Gastrocnemius medialis (tissue), 4 donors: ENCODE data around the gene ARPC5L. TPM values are rescaled to one million over a fixed set of nuclear protein-coding genes. Genes with fewer than 3 reads are reported as not detected.

Experiments
- ATAC-seq, 2 donors: fragments of 150-250 bp; one replicate each; pipeline ENCODE4 v1.9.1; 2016
- DNase-seq, 2 donors: peaks; one replicate each; pipeline ENCODE4 v3.0.0-alpha.2; 2019
- H3K27ac ChIP-seq, 4 donors: fragments of 200-600 bp; sonication (generic); 1 replicate in 1 of 4; 2 replicates in 3 of 4; pipeline ENCODE4 v1.5.1; 2016 to 2018; ENCODE audit warnings: mild to moderate bottlenecking in 2 of 4, moderate library complexity in 1 of 4
- H3K27me3 ChIP-seq, 3 donors: fragments of 200-600 bp; sonication (generic) in 2 of 3; 1 replicate in 1 of 3; 2 replicates in 2 of 3; pipeline versions ENCODE4 v1.5.1 to v1.6.0; 2016 to 2019; ENCODE audit warnings: mild to moderate bottlenecking in 1 of 3, moderate library complexity in 1 of 3
- H3K36me3 ChIP-seq, 2 donors: fragments of 200-600 bp; sonication (generic) in 1 of 2; one replicate each; pipeline ENCODE4 v1.5.1; 2017 to 2018
- H3K4me1 ChIP-seq, 2 donors: fragments of 200-600 bp; sonication (generic) in 1 of 2; one replicate each; pipeline ENCODE4 v1.5.1; 2016 to 2017; ENCODE audit warnings: mild to moderate bottlenecking in 2 of 2
- H3K4me3 ChIP-seq, 4 donors: fragments of 200-600 bp; sonication (generic) in 3 of 4; 1 replicate in 1 of 4; 2 replicates in 3 of 4; pipeline ENCODE4 v1.5.1; 2016 to 2019; ENCODE audit warnings: mild to moderate bottlenecking in 2 of 4
- H3K9me3 ChIP-seq, 3 donors: fragments of 200-600 bp; sonication (generic) in 2 of 3; 1 replicate in 1 of 3; 2 replicates in 2 of 3; pipeline ENCODE4 v1.5.1; 2016 to 2019
- POLR2A ChIP-seq, 2 donors: fragments of 450-650 bp; IDR thresholded peaks; one replicate each; pipeline ENCODE4 v1.6.1; 2017; ENCODE audit warnings: antibody characterized with exemption in 2 of 2, mild to moderate bottlenecking in 2 of 2, moderate library complexity in 2 of 2
- in situ Hi-C, 4 donors: fragments of 200-750 bp; cut with MboI; loops; one replicate each; pipeline versions ENCODE4 v1.15.0 to v1.8.0; 2017; ENCODE audit warnings: low sequenced_read_pairs in 4 of 4
- intact Hi-C: fragments of 100-400 bp; cut with DNase I; formaldehyde crosslinking; loops from one replicate; pipeline ENCODE4 v1.15.1; 2023; ENCODE audit warnings: low total_unique reads
- total RNA-seq, 4 donors: library from RNA; depleted of rRNA; stranded (reverse); fragments of >200 nt; gene quantifications; one replicate each; pipeline versions ENCODE4 v1.1.0 to v1.2.3, GENCODE V29; 2016
- TF ChIP-seq, protein P1 (sequence below), 5 experiments: fragments of 450-650 bp in 3 of 5; fragments of 200-600 bp in 2 of 5; sonication (generic) in 2 of 5; IDR thresholded peaks in 4 of 5; conservative IDR thresholded peaks in 1 of 5; 1 replicate in 4 of 5; 2 replicates in 1 of 5; pipeline ENCODE4 v1.5.1; 2016 to 2019; ENCODE audit warnings: antibody characterized with exemption in 5 of 5, mild to moderate bottlenecking in 3 of 5, moderate library complexity in 3 of 5

ARPC5L gene
- total RNA-seq, 4 donors from 2014 or later = 28.9 to 47.1 (median 29.2) TPM

DNA sequence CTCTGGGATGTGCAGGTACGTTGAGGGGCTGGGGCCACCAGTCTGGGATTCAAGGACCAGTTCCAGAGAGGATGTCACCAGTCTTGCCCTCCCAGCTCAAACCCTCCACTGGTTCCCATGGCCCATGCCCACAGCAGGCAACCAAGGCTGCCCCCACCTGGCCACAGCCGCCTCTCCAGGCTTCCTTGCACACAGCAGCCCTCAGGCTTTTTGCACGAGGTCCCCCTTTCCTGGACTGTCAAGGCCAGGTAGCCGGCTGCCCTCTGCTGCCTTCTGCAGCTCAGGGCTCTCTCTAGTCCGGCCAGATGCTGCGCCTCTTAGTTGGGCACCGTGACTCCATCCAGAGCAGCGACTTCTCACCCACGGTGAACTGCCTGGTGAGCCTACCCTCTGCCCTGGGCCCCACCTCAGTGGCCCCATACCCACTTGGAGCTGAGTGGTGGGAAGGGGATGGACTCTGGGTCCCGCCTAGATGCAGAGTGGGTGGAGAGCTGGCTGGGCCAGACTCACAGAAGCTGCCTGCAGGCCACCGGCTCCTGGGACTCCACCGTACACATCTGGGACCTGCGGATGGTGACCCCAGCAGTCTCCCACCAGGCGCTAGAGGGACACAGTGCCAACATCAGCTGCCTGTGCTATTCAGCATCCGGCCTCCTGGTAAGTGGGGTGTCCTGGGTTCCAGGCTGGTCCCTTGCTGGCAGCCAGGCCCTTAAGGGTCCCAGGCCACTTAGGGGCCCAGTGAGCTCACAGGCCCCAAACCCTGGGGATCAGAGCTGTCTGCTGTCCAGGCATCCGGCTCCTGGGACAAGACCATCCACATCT lies 5.8 kb upstream of the ARPC5L start:
- DNase-seq (no peak), ATAC-seq (no peak)
- Histone ChIP-seq H3K9me3 (no peaks in the 10 kb centered on the region), H3K4me1 (peaks cover 43 to 50% of the 10 kb centered on the region in 2 donors), H3K36me3 (peaks cover 0 to 44% of the 10 kb centered on the region in 2 donors), H3K27me3 (no peaks in the 10 kb centered on the region), H3K27ac (no peak overlapping the region), H3K4me3 (no peak overlapping the region)
- in situ Hi-C loops (loop anchor here in 1 of 4 donors (5.0 kb wide), 1 partner anchor 84 kb away; the partner anchor contains the start of gene NR6A1), intact Hi-C loops (no loop called here)
- no peak for TF ChIP-seq POLR2A (IDR thresholded peaks at IDR 0.05)
- TF ChIP-seq, protein P1, sequence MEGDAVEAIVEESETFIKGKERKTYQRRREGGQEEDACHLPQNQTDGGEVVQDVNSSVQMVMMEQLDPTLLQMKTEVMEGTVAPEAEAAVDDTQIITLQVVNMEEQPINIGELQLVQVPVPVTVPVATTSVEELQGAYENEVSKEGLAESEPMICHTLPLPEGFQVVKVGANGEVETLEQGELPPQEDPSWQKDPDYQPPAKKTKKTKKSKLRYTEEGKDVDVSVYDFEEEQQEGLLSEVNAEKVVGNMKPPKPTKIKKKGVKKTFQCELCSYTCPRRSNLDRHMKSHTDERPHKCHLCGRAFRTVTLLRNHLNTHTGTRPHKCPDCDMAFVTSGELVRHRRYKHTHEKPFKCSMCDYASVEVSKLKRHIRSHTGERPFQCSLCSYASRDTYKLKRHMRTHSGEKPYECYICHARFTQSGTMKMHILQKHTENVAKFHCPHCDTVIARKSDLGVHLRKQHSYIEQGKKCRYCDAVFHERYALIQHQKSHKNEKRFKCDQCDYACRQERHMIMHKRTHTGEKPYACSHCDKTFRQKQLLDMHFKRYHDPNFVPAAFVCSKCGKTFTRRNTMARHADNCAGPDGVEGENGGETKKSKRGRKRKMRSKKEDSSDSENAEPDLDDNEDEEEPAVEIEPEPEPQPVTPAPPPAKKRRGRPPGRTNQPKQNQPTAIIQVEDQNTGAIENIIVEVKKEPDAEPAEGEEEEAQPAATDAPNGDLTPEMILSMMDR (IDR thresholded peaks at IDR 0.05 in 4 of 5, conservative IDR thresholded peaks at IDR 0.05 in 1 of 5) = peak in 1 of 5 experiments; percentile 36

DNA sequence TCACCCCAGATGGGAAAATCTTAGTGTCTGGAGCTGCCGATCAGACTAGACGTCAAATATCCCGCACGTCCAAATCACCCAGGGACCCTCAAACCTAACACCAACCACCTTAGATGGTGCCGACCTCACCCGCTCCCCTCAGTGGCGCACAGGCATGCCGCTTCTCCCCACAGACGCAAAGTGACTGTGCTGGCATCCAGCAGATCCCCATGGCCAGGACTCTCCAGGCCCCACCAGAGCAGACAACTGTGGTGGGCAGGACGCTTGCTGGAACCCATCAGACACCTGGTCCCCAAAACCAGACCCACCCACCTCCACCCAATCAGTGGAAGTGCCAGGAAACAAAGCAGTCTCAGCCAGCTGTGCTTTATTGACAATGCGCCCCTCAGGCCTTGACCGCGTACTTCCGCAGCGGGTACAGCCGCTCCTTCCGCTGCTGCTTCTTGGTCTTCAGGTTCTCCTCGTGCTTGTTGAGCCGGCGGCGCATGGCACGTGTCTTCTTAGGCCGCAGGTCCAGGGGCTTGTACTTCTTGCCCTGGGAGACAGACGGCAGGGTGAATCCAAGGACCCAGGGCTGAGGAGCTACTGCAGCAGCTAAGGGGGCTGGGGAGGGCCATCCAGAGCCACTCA lies 4.3 kb upstream of the ARPC5L start:
- no peak for TF ChIP-seq POLR2A (IDR thresholded peaks at IDR 0.05)
- TF ChIP-seq, protein P1 (IDR thresholded peaks at IDR 0.05 in 4 of 5, conservative IDR thresholded peaks at IDR 0.05 in 1 of 5) = no peak
- no peak for DNase-seq
- intact Hi-C loops (no loop called here), in situ Hi-C loops (loop anchor here in 1 of 4 donors (5.0 kb wide), 1 partner anchor 85 kb away; the partner anchor contains the start of gene NR6A1)
- no peaks in the 10 kb centered on the region for H3K9me3 ChIP-seq
- H3K27me3 ChIP-seq = no peaks in the 10 kb centered on the region
- H3K36me3 ChIP-seq = peaks cover 0 to 44% of the 10 kb centered on the region in 2 donors
- no peak overlapping the region for H3K4me3 ChIP-seq
- peak overlapping the region in 1 of 4 donors; percentile 20 for H3K27ac ChIP-seq
- peaks cover 29 to 42% of the 10 kb centered on the region in 2 donors for H3K4me1 ChIP-seq
- ATAC-seq = no peak

DNA sequence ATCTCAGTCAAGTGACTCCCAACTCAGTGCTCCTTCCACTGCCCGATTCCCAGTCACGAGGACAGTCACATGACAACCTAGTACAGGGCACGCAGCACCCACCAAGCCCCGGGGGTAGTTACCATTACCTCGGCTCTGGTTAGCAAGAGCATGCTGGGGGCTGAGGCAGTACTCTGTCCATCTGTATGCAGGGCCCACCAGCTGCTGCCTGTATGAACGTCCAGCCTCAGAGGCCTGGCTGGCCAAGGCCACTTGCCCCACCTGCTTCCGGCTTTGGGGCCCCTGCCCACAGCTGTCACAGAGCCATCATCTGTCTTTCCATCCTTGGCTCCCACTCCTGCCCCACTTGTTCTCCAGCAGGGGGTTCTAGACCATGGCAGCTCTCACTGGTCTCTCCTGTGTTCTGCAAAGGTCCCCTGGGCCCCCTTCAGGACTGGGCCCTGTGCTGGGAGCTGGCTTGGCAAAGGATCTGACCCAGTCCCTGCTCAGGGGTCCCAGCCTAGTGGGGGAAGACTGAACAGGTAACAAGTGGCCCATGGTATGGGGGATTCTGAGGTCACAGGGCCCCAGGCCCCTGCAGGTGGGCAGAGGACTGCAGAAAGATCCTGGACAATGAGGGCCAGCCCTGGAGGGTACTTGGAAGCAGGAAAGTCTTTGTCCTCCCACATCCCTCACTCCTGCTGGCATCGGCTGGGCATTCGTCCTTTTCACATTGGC lies 3.4 kb upstream of the ARPC5L start:
- no peak for DNase-seq
- H3K36me3 ChIP-seq = peaks cover 0 to 44% of the 10 kb centered on the region in 2 donors
- no peaks in the 10 kb centered on the region for H3K9me3 ChIP-seq
- no peaks in the 10 kb centered on the region for H3K27me3 ChIP-seq
- no peak overlapping the region for H3K4me3 ChIP-seq
- H3K27ac ChIP-seq = peak overlapping the region in 2 of 4 donors; percentile 20 to 88
- in situ Hi-C loops (loop anchor here in 1 of 4 donors (5.0 kb wide), 1 partner anchor 86 kb away; the partner anchor contains the start of gene NR6A1), intact Hi-C loops (no loop called here)
- no peak for ATAC-seq
- peaks cover 35 to 39% of the 10 kb centered on the region in 2 donors for H3K4me1 ChIP-seq
- TF ChIP-seq, protein P1 (IDR thresholded peaks at IDR 0.05 in 4 of 5, conservative IDR thresholded peaks at IDR 0.05 in 1 of 5) = no peak
- no peak for TF ChIP-seq POLR2A (IDR thresholded peaks at IDR 0.05)

DNA sequence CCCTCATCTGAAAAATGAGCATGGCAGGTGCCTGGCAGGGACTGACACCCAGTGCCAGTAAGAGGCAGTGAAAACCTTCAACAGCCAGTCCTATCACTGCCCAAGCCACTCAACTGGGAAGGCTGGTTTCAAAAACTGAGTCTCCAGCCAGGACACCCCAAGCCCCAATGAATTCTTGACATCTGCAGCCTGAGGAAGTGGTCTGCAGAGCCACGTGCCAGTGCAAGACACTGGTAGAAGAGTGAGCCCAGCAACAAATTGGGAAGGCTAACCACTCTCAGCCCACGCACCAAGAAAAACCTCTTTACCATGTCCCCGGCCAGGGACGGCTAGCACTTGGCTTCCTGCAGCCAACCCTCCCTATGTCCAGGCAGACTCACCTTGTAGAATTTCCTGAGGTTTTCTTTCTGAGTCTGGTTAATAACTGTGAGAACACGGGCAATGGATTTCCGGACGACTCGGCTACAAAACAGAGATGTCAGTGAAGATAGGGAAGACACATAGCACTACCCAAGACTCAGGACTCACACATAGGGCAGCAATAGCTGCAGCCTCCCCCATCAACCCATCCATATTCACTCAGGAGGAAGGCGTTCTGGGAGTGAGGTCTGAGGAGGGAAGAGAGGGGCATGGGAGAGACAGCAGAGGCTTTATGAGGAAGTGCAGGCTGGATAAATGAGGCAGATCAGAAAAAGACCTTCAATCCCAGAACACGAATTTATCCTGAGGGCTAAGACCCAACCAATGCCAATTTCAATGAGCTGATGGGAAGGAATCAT lies 1.9 kb upstream of the ARPC5L start:
- peaks cover 35 to 38% of the 10 kb centered on the region in 2 donors for H3K4me1 ChIP-seq
- DNase-seq = no peak
- no peaks in the 10 kb centered on the region for H3K9me3 ChIP-seq
- no peak for ATAC-seq
- peak overlapping the region in 3 of 4 donors; percentile 85 to 100 (median 99) for H3K4me3 ChIP-seq
- peaks cover 0 to 44% of the 10 kb centered on the region in 2 donors for H3K36me3 ChIP-seq
- TF ChIP-seq, protein P1 (IDR thresholded peaks at IDR 0.05 in 4 of 5, conservative IDR thresholded peaks at IDR 0.05 in 1 of 5) = no peak
- no peak for TF ChIP-seq POLR2A (IDR thresholded peaks at IDR 0.05)
- peak overlapping the region; percentile 87 to 97 (median 92) for H3K27ac ChIP-seq
- intact Hi-C loops = loop anchor here (5.0 to 10.0 kb wide), 3 partner anchors 205 to 382 kb away; partner anchors contain the start of genes HSPA5 and PPP6C
- in situ Hi-C loops = loop anchor here in 1 of 4 donors (5.0 kb wide), 1 partner anchor 88 kb away; the partner anchor contains the start of gene NR6A1
- H3K27me3 ChIP-seq = no peaks in the 10 kb centered on the region
